A549 (cell line): Measurements from ENCODE around the gene PPY.
"Not testable (repeated sequence)": the region's sequence is repeated elsewhere in the genome, so short reads cannot be mapped to it uniquely, and the experiment has no call there.

Experiments used
- CHD2 ChIP-seq: fragments of 150-350 bp; IDR thresholded peaks from 2 replicates; pipeline ENCODE4 v1.6.1; 2014; ENCODE audit warnings: low read length; ENCODE audit not compliant: partially characterized antibody
- KDM5A ChIP-seq: fragments of 200-600 bp; sonication (generic); IDR thresholded peaks from 2 replicates; pipeline ENCODE4 v1.6.1; 2016; ENCODE audit warnings: antibody characterized with exemption, mild to moderate bottlenecking
- NPAS2 ChIP-seq: fragments of 250-450 bp; sonication (Bioruptor Pico); IDR thresholded peaks from 2 replicates; pipeline ENCODE4 v1.8.0; 2022; ENCODE audit warnings: mild to moderate bottlenecking, moderate library complexity, borderline replicate concordance
- TF ChIP-seq, protein P1 (sequence below): fragments of >200 bp; sonication (Bioruptor Twin); formaldehyde crosslinking; IDR thresholded peaks from 3 replicates; pipeline ENCODE4 v1.5.1; 2016

DNA sequence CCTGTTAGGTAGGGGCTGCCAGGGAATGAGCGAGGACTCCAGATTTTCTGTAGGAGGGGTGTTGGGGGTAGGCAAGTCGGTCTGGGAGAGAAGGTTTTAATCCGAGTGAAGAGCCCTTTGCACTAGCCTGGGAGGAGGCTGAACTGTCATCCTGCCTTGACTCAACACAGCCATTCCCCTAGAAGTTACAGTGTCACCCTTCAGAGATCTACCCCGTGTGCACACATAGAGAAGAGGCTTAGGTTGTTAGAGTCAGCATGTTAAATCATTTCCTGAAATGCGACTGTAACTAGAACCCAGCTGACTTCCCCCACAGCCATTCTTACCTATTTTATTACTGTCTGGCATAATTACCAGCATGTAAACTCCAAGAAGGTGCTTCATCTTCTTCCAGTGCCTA lies 14.3 kb downstream of the PPY start:
- TF ChIP-seq CHD2; KDM5A; NPAS2 (CRISPR knock-in tag): not testable (repeated sequence)
- TF ChIP-seq, protein P1, sequence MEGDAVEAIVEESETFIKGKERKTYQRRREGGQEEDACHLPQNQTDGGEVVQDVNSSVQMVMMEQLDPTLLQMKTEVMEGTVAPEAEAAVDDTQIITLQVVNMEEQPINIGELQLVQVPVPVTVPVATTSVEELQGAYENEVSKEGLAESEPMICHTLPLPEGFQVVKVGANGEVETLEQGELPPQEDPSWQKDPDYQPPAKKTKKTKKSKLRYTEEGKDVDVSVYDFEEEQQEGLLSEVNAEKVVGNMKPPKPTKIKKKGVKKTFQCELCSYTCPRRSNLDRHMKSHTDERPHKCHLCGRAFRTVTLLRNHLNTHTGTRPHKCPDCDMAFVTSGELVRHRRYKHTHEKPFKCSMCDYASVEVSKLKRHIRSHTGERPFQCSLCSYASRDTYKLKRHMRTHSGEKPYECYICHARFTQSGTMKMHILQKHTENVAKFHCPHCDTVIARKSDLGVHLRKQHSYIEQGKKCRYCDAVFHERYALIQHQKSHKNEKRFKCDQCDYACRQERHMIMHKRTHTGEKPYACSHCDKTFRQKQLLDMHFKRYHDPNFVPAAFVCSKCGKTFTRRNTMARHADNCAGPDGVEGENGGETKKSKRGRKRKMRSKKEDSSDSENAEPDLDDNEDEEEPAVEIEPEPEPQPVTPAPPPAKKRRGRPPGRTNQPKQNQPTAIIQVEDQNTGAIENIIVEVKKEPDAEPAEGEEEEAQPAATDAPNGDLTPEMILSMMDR: not testable (repeated sequence)
